ENCODE results near the gene FBXO31. TPM values are rescaled to one million over a fixed set of nuclear protein-coding genes. Genes with fewer than 3 reads are reported as not detected.
A peak's percentile ranks its signal among the peaks of the same experiment; 100 is the strongest.

Gene FBXO31
- total and polyA plus RNA-seq, 2 of the 13 experiments (the other 11 are each of a cell fraction or from before 2014, with no cell fraction given): 92.4 to 101 TPM

GRCh38 chr16:87391324-87391949 is 7.9 kb upstream of the FBXO31 start (continued):
- TF ChIP-seq MNT (IDR thresholded peaks at IDR 0.05) (no peak), ZNF839 (CRISPR knock-in tag; IDR thresholded peaks at IDR 0.05; ENCODE audit: borderline replicate concordance) (no peak), ZSCAN5A (CRISPR knock-in tag; IDR thresholded peaks at IDR 0.05; ENCODE audit: borderline replicate concordance) (peak; percentile 45; the same call in 1 of the 2 replicates), KMT2B (CRISPR knock-in tag; IDR thresholded peaks at IDR 0.05) (peak; percentile 41; the same call in 1 of the 2 replicates), CBX2 (IDR thresholded peaks at IDR 0.05; ENCODE audit: low read depth, low read length) (no peak), CBX2 (CRISPR knock-in tag; IDR thresholded peaks at IDR 0.05; ENCODE audit: low read depth) (peak; percentile 74; the same call in 1 of the 2 replicates)

- ChIA-PET POLR2A (interaction anchor here (1.6 to 3.5 kb wide), 3 partner anchors 9 to 66 kb away, joined by 5 to 39 read pairs (median 8); no protein-coding TSS in a partner anchor), CTCF (ENCODE audit: low intra/inter-chr PET ratio, low total read pairs) (no interaction called here)
- H3K4me3 ChIP-seq (replicated peaks in 1 of 3; ENCODE audit: insufficient read depth in 1 of 3, low read depth in 2 of 3, low read length in 3 of 3): peak overlapping the region; percentile 47 to 86 (median 70)
- H3K4me1 ChIP-seq (ENCODE audit: insufficient read depth, low read length): peaks cover 75% of the 10 kb centered on the region
- intact Hi-C loops (cut with micrococcal nuclease; ENCODE audit: unreplicated experiment): no loop called here
- no peak for ATAC-seq
- H4K20me1 ChIP-seq (ENCODE audit: insufficient read depth, low read length): peaks cover 29% of the 10 kb centered on the region
- H3K79me2 ChIP-seq (ENCODE audit: insufficient read depth, low read length): peaks cover 40% of the 10 kb centered on the region
- peaks cover 0 to 10% of the 10 kb centered on the region in 2 experiments; a peak in 2 of 5 replicates for H3K36me3 ChIP-seq (replicated peaks in 1 of 2; ENCODE audit: control insufficient read depth in 1 of 2, insufficient read depth in 2 of 2, low read length in 2 of 2)
- BruUV-seq (replicated peaks): no TSS peak
- H3K27ac ChIP-seq (ENCODE audit: extremely low read length, insufficient read depth, low read length): peak overlapping the region; percentile 94
- no peak overlapping the region for H2AFZ ChIP-seq (ENCODE audit: low read length)
- in situ Hi-C loops (cut with HindIII; ENCODE audit: extremely low pct_ligation_motif_present, low pct_unique_long_range_greater_than_20kb): loop anchor here (25.0 kb wide), 1 partner anchor 472 kb away; the partner anchor contains the start of gene SLC7A5
- peak overlapping the region; percentile 98 for H3K9ac ChIP-seq (ENCODE audit: insufficient read depth, low read depth, low read length)
- no peaks in the 10 kb centered on the region; a peak in 1 of 5 replicates for H3K27me3 ChIP-seq (ENCODE audit: control insufficient read depth in 1 of 2, insufficient read depth in 2 of 2, low read length in 2 of 2)
- no peak for DNase-seq (ENCODE audit: low spot score)
- peak overlapping the region; percentile 85 for H3K4me2 ChIP-seq (ENCODE audit: low read depth, low read length)
- WGBS (ENCODE audit: low lambda C conversion rate): 90% methylated on average over 20 of the region's 24 CpGs
- H3K9me3 ChIP-seq (ENCODE audit: low read length): no peaks in the 10 kb centered on the region
- FAIRE-seq: no peak
- TF ChIP-seq ELK4 (CRISPR knock-in tag; IDR thresholded peaks at IDR 0.05; ENCODE audit: borderline replicate concordance) (no peak), ZNF431 (CRISPR knock-in tag; IDR thresholded peaks at IDR 0.05; ENCODE audit: borderline replicate concordance, low read depth) (no peak), POLR2AphosphoS2 (IDR thresholded peaks at IDR 0.05; ENCODE audit: low read depth, low read length) (no peak), FOSL2 (CRISPR knock-in tag; IDR thresholded peaks at IDR 0.05) (no peak), KDM3A (CRISPR knock-in tag; IDR thresholded peaks at IDR 0.05; ENCODE audit: low read depth) (no peak), RNF2 (conservative IDR thresholded peaks at IDR 0.05; ENCODE audit: low read depth) (no peak), AKAP8 (CRISPR knock-in tag; IDR thresholded peaks at IDR 0.05) (no peak), KDM1A (CRISPR knock-in tag; IDR thresholded peaks at IDR 0.05) (peak; percentile 37; the same call in 1 of the 2 replicates), SCMH1 (CRISPR knock-in tag; IDR thresholded peaks at IDR 0.05; ENCODE audit: borderline replicate concordance) (no peak), ZNF713 (CRISPR knock-in tag; IDR thresholded peaks at IDR 0.05) (no peak), ZNF605 (CRISPR knock-in tag; IDR thresholded peaks at IDR 0.05) (no peak; the same call in 1 of the 2 replicates), SATB2 (CRISPR knock-in tag; IDR thresholded peaks at IDR 0.05) (no peak)
Observed at GRCh38 chr16:87390641-87391323, 7.2 kb upstream of the FBXO31 start.

All from HepG2 (cell line).